GM10266 (cell line): Measurements from ENCODE around the gene ERO1A.

ENCODE experiments used
- DNase-seq: peaks from one replicate; pipeline ENCODE4 v3.0.0; 2012; ENCODE audit errors: extremely low spot score
- TF ChIP-seq, protein P1 (sequence below): IDR thresholded peaks from 2 replicates; pipeline ENCODE4 v1.5.1; 2012; ENCODE audit warnings: mild to moderate bottlenecking, low read depth; ENCODE audit not compliant: control insufficient read depth, insufficient read depth; ENCODE audit errors: missing control alignments

Gene ERO1A

GRCh38 chr14:52694761-52695480 is 437 bp downstream of the ERO1A start:
- DNase-seq = peak; percentile 57
- TF ChIP-seq, protein P1, sequence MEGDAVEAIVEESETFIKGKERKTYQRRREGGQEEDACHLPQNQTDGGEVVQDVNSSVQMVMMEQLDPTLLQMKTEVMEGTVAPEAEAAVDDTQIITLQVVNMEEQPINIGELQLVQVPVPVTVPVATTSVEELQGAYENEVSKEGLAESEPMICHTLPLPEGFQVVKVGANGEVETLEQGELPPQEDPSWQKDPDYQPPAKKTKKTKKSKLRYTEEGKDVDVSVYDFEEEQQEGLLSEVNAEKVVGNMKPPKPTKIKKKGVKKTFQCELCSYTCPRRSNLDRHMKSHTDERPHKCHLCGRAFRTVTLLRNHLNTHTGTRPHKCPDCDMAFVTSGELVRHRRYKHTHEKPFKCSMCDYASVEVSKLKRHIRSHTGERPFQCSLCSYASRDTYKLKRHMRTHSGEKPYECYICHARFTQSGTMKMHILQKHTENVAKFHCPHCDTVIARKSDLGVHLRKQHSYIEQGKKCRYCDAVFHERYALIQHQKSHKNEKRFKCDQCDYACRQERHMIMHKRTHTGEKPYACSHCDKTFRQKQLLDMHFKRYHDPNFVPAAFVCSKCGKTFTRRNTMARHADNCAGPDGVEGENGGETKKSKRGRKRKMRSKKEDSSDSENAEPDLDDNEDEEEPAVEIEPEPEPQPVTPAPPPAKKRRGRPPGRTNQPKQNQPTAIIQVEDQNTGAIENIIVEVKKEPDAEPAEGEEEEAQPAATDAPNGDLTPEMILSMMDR = no peak

GRCh38 chr14:52693532-52693931 is 1.8 kb downstream of the ERO1A start:
- TF ChIP-seq, protein P1 = no peak
- no peak for DNase-seq

DNA sequence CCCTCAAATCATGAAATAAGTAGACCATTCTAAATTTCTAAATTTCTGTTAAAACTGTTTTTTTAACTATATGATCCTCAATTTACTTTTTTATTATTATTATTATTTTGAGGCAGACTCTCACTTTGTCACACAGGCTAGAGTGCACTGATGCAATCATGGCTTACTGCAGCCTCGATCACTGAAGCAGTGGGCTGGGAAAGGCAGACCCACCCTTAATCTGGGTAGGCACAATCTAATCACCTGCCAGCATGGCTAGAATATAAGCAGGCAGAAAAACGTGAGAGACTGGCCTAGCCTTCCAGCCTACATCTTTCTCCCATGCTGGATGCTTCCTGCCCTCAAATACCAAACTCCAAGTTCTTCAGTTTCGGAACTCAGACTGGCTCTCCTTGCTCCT is 2.3 kb downstream of the ERO1A start:
- TF ChIP-seq, protein P1 = no peak
- no peak for DNase-seq

DNA sequence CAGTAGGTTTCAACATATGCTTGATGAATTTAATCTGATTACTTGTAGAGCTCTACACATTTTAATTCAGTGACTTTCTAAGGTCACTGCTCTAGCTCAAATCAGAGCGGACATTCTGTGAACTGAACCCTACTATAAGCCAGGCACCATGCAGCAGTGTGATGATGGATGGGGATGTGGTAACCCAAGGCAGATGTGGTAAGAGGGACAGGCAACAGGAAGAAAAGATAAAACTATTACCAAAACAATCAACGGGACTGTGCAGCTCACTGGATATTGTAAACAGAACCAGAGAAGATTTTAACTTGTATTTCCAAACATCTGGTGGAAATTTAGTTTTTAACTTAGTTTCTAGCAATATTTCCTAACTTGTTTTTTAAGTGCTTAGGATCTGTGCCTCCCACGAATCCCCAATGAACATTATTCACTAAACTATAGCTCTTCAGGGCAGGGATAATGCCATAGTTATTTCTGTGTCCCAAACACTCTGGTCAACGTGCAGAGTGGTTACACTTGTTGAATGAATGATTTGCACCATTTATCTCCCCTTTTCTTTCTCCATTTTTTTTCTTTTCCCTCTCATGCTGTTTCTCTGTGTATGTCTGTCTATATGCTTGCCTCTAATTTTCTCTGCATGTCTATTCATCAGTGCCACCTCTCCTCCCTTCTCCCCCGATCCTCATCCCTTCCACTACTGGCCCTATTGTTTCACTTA is 3.0 kb downstream of the ERO1A start:
- TF ChIP-seq, protein P1 = no peak
- DNase-seq = no peak

DNA sequence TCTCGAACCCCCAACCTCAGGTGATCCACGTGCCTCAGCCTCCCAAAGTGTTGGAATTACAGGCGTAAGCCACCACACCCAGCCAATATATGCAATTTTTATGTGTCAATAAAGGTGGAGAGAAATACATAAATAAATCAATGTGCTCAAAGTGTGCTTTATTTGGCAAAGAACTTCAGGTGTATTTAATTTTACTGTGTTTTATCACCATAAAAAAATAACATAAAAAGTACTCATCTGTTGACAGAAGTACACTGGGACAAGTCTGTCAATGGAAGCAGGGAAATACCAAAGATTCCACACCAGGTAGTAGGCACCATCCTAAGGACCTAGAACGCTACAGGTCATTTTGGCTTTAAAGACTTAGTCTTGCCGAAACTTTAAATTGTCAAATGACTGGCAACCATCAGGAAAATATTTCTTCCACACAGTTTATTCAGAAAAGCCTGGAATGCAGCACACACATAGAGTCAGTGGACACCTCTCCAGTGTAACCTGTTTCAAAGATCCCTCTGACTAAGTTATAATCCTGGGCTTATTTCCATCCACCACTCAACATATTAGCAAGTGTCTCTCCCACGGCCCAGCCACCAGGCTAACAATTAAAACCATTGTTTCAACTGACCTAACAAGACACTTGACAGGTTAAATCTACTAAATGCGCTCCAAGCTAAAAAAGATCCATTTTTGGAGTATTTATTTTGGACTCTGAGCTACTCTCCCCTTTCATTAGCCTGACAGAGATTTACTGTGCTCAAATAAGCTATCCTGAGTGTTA is 4.2 kb downstream of the ERO1A start:
- TF ChIP-seq, protein P1 = no peak

GRCh38 chr14:52686176-52686575 is 9.2 kb downstream of the ERO1A start:
- TF ChIP-seq, protein P1 = no peak

More for the DNA sequence above, 4.2 kb downstream of the ERO1A start:
- no peak for DNase-seq

GRCh38 chr14:52683985-52684520 is 11.3 kb downstream of the ERO1A start:
- no peak for DNase-seq
- TF ChIP-seq, protein P1 = no peak

More at GRCh38 chr14:52686176-52686575, 9.2 kb downstream of the ERO1A start:
- no peak for DNase-seq
